Measurements from ENCODE around the gene MMP14. TPM values are rescaled to one million over a fixed set of nuclear protein-coding genes. Genes with fewer than 3 reads are reported as not detected.
A peak's percentile ranks its signal among the peaks of the same experiment; 100 is the strongest.
"Not testable (repeated sequence)": the region's sequence is repeated elsewhere in the genome, so short reads cannot be mapped to it uniquely, and the experiment has no call there.

The MMP14 gene
- 100 to 1,000 TPM; 106 to 161 (median 128) TPM for total RNA-seq

GRCh38 chr14:22836301-22837113, at the start of gene MMP14:
TSS of gene MMP14 (plus strand) at chr14:22836585. CDS start at chr14:22836818, 233 bp downstream.
- Histone ChIP-seq H3K36me3 (peaks cover 12% of the 10 kb centered on the region), H3K27me3 (no peaks in the 10 kb centered on the region), H3K9me3 (no peaks in the 10 kb centered on the region), H3K27ac (peak within 1 kb of the TSS; percentile 96), H3K4me1 (peaks cover 42% of the 10 kb centered on the region), H3K4me3 (peak within 1 kb of the TSS; percentile 86)
- TF ChIP-seq EP300 (IDR thresholded peaks at IDR 0.05): no peak
- no peak for TF ChIP-seq CTCF (IDR thresholded peaks at IDR 0.05)
- peak in 1 of 2 donors; percentile 60 for TF ChIP-seq POLR2A (IDR thresholded peaks at IDR 0.05)
- peak in 1 of 3 donors; percentile 19 for TF ChIP-seq POLR2AphosphoS5 (IDR thresholded peaks at IDR 0.05)
- peak; percentile 90 to 92 for DNase-seq (ENCODE audit: low spot score in 2 of 2)
- WGBS: 1% methylated on average over 44 of the region's 46 CpGs

DNA sequence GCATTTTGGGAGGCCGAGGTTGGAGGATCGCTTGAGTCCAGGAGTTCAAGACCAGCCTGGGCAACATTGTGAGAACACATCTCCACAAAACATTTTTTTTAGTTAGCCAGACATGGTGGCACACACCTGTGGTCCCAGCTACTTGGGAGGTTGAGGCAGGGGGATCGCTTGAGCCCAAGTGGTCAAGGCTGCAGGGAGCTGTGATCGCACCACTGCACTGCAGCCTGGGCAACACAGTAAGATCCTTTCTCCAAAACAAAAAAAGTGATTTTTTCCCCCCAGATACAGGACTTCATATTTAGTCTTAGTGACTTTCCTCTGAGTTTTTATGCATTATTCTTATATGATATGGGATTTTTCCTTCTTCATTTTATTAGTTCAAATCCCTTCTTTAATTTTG, 49.7 kb upstream of the MMP14 start:
- H3K4me1 ChIP-seq: no peaks in the 10 kb centered on the region
- TF ChIP-seq POLR2A (IDR thresholded peaks at IDR 0.05): no peak
- TF ChIP-seq CTCF (IDR thresholded peaks at IDR 0.05): no peak
- no peak for TF ChIP-seq POLR2AphosphoS5 (IDR thresholded peaks at IDR 0.05)
- no peak for TF ChIP-seq EP300 (IDR thresholded peaks at IDR 0.05)
- H3K36me3 ChIP-seq: no peaks in the 10 kb centered on the region
- 98% methylated on average over 4 of the region's 4 CpGs for WGBS
- no peaks in the 10 kb centered on the region for H3K9me3 ChIP-seq
- no peak for DNase-seq (ENCODE audit: low spot score in 2 of 2)
- H3K4me3 ChIP-seq: no peak overlapping the region
- no peak overlapping the region for H3K27ac ChIP-seq
- H3K27me3 ChIP-seq: no peaks in the 10 kb centered on the region

DNA sequence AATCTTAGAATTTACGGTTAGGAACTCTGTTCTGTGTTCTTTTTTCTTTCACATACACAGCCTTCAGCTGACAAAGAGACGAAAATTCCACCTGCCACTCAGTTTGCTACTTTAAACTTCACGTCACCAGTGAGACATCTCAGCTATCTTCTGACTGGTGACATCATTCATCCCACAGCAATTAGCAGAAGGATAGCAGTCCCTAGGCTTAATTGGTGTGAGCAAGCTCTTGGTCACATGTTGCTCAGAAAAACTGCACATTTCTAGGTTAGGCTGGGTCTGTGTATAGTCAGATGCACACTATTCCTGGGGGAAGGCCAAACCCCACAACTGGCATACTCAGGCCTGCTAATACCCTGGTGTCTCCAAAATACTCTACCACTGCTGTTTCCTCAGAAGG, 45.1 kb upstream of the MMP14 start:
- no peaks in the 10 kb centered on the region for H3K27me3 ChIP-seq
- H3K36me3 ChIP-seq: no peaks in the 10 kb centered on the region
- no peak overlapping the region for H3K4me3 ChIP-seq
- DNase-seq (ENCODE audit: low spot score in 2 of 2): no peak
- H3K9me3 ChIP-seq: no peaks in the 10 kb centered on the region
- no peak for TF ChIP-seq CTCF (IDR thresholded peaks at IDR 0.05)
- no peak for TF ChIP-seq POLR2AphosphoS5 (IDR thresholded peaks at IDR 0.05)
- no peak for TF ChIP-seq POLR2A (IDR thresholded peaks at IDR 0.05)
- TF ChIP-seq EP300 (IDR thresholded peaks at IDR 0.05): no peak
- WGBS: 52% methylated on average over 3 of the region's 3 CpGs
- H3K4me1 ChIP-seq: no peaks in the 10 kb centered on the region
- no peak overlapping the region for H3K27ac ChIP-seq

DNA sequence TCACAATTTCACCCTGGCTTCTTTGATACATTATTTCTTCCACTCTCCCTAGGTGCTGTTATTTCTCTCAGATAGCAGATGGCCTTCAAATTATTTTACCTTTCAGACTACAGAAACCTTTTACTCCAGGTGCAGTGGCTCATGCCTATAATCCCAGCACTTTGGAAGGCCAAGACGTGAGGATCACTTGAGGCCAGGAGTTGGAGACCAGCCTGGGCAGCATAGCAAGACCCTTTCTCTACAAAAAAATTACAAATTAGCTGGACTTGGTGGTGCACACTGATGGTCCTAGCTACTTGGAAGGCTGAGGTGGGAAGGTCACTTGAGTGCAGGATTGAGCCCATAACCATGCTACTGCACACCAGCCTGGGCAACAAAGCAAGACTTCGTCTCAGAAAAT, 44.2 kb upstream of the MMP14 start:
- H3K9me3 ChIP-seq: no peaks in the 10 kb centered on the region
- H3K36me3 ChIP-seq: no peaks in the 10 kb centered on the region
- no peak for DNase-seq (ENCODE audit: low spot score in 2 of 2)
- no peak overlapping the region for H3K27ac ChIP-seq
- TF ChIP-seq CTCF (IDR thresholded peaks at IDR 0.05) (no peak), POLR2A (IDR thresholded peaks at IDR 0.05) (no peak), POLR2AphosphoS5 (IDR thresholded peaks at IDR 0.05) (no peak), EP300 (IDR thresholded peaks at IDR 0.05) (no peak)
- no peaks in the 10 kb centered on the region for H3K27me3 ChIP-seq
- H3K4me3 ChIP-seq: no peak overlapping the region
- WGBS: 90% methylated on average over 2 of the region's 2 CpGs
- no peaks in the 10 kb centered on the region for H3K4me1 ChIP-seq

- H3K9me3 ChIP-seq; H3K27ac ChIP-seq; H3K4me1 ChIP-seq; H3K27me3 ChIP-seq; H3K36me3 ChIP-seq; H3K4me3 ChIP-seq; DNase-seq (ENCODE audit: low spot score in 2 of 2): not testable (repeated sequence)
- WGBS: 79% methylated on average over 5 of the region's 5 CpGs
Measured at GRCh38 chr14:22793550-22793949, 42.8 kb upstream of the MMP14 start.

Data from suprapubic skin (tissue), 4 donors.